NB4 (cell line): ENCODE results near the gene CNN2.

Source experiments
- DNase-seq: peaks from one replicate; pipeline ENCODE4 v3.0.0; 2010; ENCODE audit warnings: low read depth
- H3K4me3 ChIP-seq: one replicate; pipeline ENCODE4 v1.5.1; 2011; ENCODE audit warnings: mild to moderate bottlenecking, low read depth, low read length, moderate library complexity
- MYC ChIP-seq: IDR thresholded peaks from 2 replicates; pipeline ENCODE4 v1.6.1; 2011; ENCODE audit warnings: low read depth, low read length
- POLR2A ChIP-seq: IDR thresholded peaks from 2 replicates; pipeline ENCODE4 v1.6.1; 2011; ENCODE audit warnings: mild to moderate bottlenecking; ENCODE audit not compliant: insufficient read length; ENCODE audit errors: extremely low read depth
- TF ChIP-seq, protein P1 (sequence below): IDR thresholded peaks from 2 replicates; pipeline ENCODE4 v1.6.1; 2011; ENCODE audit warnings: low read depth, low read length
- TF ChIP-seq, protein P2 (sequence below): IDR thresholded peaks from one replicate; pipeline ENCODE4 v1.5.1; 2012; ENCODE audit warnings: low read depth, low read length

Gene CNN2

DNA sequence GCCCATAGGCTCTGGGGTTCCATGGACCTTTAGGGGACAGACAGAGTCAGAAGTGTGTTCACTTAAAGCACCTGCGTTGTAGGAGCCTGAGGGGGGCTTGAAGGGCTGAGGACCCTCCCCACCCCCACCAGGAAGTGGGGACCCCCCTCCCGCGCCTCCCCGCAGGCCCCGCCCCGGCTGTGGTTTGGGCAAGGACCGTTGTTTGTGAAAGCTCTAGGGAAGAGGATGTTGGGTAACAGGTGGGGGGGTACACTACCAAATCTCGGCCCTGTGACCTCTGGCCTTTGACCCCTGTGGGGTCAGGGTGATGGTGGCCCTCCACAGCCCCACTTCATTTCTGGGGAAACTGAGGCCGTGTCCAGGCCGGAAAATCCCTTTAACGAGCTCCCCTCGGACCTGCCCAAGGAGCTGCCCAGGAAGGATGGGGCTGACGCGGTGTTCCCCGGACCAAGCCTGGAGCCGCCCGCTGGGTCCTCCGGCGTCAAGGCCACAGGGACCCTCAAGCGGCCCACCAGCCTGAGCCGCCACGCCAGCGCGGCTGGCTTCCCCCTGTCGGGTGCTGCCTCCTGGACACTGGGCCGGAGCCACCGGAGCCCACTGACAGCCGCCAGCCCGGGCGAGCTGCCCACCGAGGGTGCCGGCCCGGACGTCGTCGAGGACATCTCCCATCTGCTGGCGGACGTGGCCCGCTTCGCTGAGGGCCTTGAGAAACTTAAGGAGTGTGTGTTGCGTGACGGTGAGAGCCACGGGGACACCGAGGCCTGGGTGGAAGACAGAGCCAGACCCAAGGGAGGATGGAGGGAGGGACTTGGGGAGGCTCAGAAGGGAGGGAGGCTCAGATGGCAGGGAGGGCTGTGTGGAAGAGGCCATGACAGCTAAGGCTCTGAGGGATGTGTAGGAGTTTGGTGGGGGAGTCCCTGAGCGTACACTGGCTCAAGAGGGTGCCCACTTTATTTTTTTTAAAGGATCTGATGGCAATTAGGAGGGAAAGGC lies 41.9 kb downstream of the CNN2 start:
- TF ChIP-seq MYC (0 out of 2 replicates have a peak, but pooled peaks have one; percentile 44), POLR2A (no peak)
- TF ChIP-seq, protein P1, sequence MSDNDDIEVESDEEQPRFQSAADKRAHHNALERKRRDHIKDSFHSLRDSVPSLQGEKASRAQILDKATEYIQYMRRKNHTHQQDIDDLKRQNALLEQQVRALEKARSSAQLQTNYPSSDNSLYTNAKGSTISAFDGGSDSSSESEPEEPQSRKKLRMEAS: no peak
- TF ChIP-seq, protein P2, sequence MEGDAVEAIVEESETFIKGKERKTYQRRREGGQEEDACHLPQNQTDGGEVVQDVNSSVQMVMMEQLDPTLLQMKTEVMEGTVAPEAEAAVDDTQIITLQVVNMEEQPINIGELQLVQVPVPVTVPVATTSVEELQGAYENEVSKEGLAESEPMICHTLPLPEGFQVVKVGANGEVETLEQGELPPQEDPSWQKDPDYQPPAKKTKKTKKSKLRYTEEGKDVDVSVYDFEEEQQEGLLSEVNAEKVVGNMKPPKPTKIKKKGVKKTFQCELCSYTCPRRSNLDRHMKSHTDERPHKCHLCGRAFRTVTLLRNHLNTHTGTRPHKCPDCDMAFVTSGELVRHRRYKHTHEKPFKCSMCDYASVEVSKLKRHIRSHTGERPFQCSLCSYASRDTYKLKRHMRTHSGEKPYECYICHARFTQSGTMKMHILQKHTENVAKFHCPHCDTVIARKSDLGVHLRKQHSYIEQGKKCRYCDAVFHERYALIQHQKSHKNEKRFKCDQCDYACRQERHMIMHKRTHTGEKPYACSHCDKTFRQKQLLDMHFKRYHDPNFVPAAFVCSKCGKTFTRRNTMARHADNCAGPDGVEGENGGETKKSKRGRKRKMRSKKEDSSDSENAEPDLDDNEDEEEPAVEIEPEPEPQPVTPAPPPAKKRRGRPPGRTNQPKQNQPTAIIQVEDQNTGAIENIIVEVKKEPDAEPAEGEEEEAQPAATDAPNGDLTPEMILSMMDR: no peak
- DNase-seq: peak; percentile 77
- peak overlapping the region; percentile 64 for H3K4me3 ChIP-seq

DNA sequence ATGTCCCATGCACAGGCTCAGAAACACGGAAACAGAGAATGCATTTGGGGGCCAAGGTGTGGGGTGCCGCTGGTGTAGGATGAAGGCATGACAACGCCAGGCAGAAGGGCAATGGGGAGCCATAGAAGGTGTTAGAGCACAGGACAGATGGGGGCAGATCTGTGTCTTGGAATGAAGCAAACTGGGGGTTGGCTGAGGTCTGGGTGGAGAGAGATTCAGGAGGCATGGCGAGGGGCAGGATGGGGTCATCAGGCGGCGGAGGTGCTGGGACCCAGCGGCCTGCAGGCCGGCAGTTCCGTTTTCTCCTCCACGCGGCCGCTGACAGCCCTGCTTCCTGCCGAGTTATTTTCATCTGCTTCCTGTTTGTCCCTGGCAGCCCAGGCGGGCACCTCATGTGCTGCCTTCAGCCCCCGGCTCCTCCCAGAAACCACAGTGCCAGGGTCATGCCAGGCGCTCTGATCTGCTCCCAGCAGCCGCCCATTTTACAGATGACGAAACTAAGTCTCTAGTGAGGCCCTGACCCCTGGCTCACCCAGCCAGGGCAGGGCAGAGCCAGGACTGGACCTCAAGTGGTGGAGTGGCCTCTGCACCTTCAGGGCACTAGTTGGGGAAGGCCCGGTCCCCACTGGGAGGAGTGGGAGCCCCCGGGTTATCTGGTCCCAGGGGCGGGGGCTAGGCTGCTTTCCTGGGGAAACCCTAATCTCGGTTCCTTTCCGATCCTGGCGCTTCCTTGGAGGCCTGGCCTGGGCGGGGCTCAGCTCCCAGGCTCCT lies 42.8 kb downstream of the CNN2 start:
- TF ChIP-seq POLR2A: no peak
- TF ChIP-seq, protein P2: no peak
- TF ChIP-seq MYC: peak; percentile 97
- TF ChIP-seq, protein P1: peak; percentile 93
- peak overlapping the region; percentile 53 for H3K4me3 ChIP-seq
- DNase-seq: peak; percentile 88

DNA sequence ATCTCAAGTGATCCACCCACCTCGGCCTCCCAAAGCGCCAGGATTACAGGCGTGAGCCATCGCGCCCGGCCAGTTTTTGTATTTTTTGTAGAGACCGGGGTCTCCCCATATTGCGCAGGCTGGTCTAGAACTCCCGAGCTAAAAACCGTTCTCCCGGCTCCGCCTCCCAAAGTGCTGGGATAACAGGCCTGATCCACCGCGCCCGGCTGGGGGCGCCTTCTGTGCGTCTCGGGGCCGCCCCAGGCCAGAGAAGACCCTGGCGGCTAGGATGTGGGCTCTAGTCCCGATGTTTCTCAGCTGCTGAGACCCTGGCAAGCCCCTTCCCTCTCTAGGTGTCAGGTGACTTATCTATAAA lies 44.1 kb downstream of the CNN2 start:
- DNase-seq: no peak
- TF ChIP-seq, protein P1: no peak
- TF ChIP-seq POLR2A: no peak
- TF ChIP-seq MYC: no peak
- TF ChIP-seq, protein P2: no peak
- H3K4me3 ChIP-seq: no peak overlapping the region

DNA sequence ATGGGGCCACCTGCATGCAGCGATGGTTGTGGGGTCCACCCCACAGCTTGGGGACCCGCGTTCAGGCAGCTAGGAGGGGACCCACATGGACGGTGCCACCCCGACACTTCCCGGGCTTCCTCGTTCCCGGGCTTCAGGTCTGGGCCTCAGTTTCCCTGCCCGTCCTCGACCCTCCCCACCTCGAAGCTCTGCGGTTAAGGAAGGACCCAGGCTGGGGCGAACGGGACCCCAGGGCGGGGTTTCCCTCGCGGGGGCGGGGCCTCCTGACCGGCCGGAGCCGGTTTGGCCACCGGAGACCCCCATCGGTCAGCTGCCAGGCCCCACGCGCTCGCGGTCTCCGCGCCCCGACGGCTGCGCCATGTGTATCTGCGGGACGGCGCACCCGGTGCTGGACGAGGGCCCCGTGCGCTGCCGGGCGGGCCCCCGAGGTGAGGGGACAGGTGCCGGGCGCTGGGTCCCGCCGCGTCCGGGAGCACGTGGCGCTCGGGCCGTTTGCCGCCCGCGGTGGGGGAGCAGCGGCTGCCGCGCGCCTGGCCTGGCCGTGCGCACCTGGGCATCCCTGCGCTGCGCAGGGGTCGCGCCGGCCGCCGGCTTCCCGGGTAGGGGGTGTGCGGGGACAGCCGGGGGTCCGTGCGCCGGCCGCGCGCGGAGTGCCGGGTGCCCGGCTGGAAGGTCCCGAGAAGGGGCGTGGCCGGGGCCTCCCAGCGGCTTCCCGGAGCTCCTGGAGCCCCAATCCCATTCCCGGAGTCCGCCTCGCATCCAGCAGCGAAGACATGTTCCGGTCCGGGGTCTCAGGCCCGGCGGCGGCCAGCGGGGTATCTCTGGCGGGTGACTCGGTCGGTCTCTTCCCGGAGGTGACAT lies 44.8 kb downstream of the CNN2 start:
- TF ChIP-seq, protein P1: no peak
- TF ChIP-seq MYC (no peak), POLR2A (no peak)
- TF ChIP-seq, protein P2: no peak
- H3K4me3 ChIP-seq: no peak overlapping the region
- DNase-seq: no peak

DNA sequence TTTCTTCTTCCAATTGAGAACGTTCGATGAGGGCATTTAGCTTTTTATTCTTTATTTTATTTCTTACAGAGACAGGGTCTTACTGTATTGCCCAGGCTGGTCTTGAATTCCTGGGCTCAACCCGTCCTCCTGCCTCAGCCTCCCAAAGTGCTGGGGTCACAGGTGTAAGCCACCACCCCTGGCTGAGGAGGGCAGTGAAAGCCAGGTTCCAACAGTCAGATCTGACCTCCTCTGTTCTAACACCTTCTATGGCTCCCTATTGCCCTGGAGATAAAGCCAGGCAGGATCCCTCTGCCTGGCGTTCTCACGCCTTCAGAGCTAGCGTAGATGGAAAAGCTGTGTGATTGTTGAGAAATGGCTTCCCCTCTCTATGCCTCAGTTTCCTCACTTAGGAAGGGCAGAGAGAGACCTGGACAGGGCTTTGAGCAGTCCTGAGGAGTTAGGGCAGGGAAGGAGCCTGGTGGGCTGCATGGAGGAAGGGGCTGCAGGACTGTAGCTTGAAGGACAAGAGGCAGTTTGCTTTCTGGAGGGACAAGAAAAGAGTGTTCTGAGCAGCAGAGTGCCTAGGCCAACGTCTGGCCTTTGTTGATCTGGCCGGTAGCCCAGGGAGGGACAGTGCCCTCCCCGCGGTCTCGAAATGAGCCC lies 46.1 kb downstream of the CNN2 start:
- DNase-seq: no peak
- no peak overlapping the region for H3K4me3 ChIP-seq
- TF ChIP-seq, protein P2: no peak
- TF ChIP-seq, protein P1: no peak
